HG03039 (cell line): Measurements from ENCODE around the gene GDPD5.

Experiments used
- ATAC-seq: cut with Tn5 transposase; IDR thresholded peaks from one replicate; pipeline ENCODE4 v1.9.1; 2021; ENCODE audit warnings: mild to moderate bottlenecking, moderate library complexity; ENCODE audit not compliant: unreplicated experiment

Gene GDPD5

GRCh38 chr11:75406338-75406777 lies 119.4 kb downstream of the GDPD5 start:
- no peak for ATAC-seq

- ATAC-seq, result no peak
Measured at GRCh38 chr11:75403983-75404658, 121.6 kb downstream of the GDPD5 start.

- ATAC-seq, result no peak
Measured at GRCh38 chr11:75403037-75403436, 122.7 kb downstream of the GDPD5 start.

- ATAC-seq, result no peak
Measured at GRCh38 chr11:75402002-75402773, 123.6 kb downstream of the GDPD5 start.

GRCh38 chr11:75400146-75400865 lies 125.4 kb downstream of the GDPD5 start:
- ATAC-seq, result no peak

GRCh38 chr11:75399344-75400145 lies 126.2 kb downstream of the GDPD5 start, which contains the start of gene RPS3:
Gene RPS3 (plus strand): TSS chr11:75399518. CDS start chr11:75399548, 30 bp downstream.
- peak; percentile 85 for ATAC-seq

- no peak for ATAC-seq
Measured at GRCh38 chr11:75398906-75399305, 126.8 kb downstream of the GDPD5 start.

GRCh38 chr11:75394085-75394840 lies 131.5 kb downstream of the GDPD5 start:
- no peak for ATAC-seq

GRCh38 chr11:75389925-75390324 lies 135.8 kb downstream of the GDPD5 start:
- no peak for ATAC-seq

- no peak for ATAC-seq
Measured at GRCh38 chr11:75389276-75389605, 136.5 kb downstream of the GDPD5 start.

GRCh38 chr11:75388386-75389275 lies 137.1 kb downstream of the GDPD5 start:
- no peak for ATAC-seq

GRCh38 chr11:75387736-75388294 lies 137.9 kb downstream of the GDPD5 start:
- ATAC-seq, result no peak

- ATAC-seq, result no peak
Measured at GRCh38 chr11:75386942-75387630, 138.7 kb downstream of the GDPD5 start.
